ENCODE measurements around the gene NID1.

The NID1 gene

DNA sequence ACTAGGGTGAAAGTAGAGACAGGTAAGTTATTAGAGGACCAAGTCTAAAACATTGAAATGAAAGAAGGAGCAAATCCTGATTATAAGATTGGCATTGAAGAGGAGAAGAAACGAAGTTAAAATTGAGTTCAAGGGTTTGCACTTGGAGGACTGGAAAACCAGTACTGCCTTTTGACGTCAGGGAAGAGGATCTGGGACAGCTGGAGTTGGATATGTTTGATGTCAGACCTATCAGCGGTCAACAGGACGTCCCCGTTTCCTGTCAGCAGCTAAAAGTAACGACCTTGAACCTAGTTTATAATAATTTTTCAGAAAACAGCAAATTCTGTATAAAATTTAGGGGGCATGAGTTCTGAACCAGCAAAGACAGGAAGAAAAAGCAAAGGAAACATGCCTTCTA, 1.2 kb upstream of the NID1 start:
- no peak for DNase-seq (ENCODE audit: low read depth)
- no peak overlapping the region for H3K4me3 ChIP-seq (ENCODE audit: low read depth, low read length)
- TF ChIP-seq, protein P1, sequence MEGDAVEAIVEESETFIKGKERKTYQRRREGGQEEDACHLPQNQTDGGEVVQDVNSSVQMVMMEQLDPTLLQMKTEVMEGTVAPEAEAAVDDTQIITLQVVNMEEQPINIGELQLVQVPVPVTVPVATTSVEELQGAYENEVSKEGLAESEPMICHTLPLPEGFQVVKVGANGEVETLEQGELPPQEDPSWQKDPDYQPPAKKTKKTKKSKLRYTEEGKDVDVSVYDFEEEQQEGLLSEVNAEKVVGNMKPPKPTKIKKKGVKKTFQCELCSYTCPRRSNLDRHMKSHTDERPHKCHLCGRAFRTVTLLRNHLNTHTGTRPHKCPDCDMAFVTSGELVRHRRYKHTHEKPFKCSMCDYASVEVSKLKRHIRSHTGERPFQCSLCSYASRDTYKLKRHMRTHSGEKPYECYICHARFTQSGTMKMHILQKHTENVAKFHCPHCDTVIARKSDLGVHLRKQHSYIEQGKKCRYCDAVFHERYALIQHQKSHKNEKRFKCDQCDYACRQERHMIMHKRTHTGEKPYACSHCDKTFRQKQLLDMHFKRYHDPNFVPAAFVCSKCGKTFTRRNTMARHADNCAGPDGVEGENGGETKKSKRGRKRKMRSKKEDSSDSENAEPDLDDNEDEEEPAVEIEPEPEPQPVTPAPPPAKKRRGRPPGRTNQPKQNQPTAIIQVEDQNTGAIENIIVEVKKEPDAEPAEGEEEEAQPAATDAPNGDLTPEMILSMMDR (IDR thresholded peaks at IDR 0.05; ENCODE audit: insufficient read depth, low read depth, low read length, missing control alignments) = no peak

DNA sequence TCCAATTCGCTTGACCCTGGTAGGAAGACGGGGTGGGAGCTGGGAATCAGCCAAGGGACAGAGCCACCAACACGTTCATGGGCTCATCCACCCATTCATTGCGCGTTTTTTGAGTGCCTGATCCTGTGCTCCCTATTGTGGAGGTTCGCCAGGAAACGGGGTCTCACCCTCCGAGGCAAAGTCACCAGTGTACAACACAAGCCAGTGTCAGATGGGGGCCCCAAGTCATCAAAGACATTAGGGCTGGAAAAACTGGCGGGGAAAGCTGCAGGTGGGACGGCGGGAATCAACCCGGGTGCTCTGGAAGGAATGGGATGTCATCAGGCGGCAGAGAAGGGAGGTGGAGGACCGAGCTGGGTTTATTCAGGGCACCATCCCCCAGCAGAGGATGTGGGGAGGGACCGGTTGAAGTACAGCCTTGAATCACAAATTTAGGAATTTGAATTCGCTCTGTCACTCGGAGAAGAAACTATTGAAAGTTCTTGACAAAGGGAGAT, 667 bp upstream of the NID1 start:
- DNase-seq (ENCODE audit: low read depth) = no peak
- TF ChIP-seq, protein P1 (IDR thresholded peaks at IDR 0.05; ENCODE audit: insufficient read depth, low read depth, low read length, missing control alignments) = no peak
- peak overlapping the region; percentile 63 for H3K4me3 ChIP-seq (ENCODE audit: low read depth, low read length)

DNA sequence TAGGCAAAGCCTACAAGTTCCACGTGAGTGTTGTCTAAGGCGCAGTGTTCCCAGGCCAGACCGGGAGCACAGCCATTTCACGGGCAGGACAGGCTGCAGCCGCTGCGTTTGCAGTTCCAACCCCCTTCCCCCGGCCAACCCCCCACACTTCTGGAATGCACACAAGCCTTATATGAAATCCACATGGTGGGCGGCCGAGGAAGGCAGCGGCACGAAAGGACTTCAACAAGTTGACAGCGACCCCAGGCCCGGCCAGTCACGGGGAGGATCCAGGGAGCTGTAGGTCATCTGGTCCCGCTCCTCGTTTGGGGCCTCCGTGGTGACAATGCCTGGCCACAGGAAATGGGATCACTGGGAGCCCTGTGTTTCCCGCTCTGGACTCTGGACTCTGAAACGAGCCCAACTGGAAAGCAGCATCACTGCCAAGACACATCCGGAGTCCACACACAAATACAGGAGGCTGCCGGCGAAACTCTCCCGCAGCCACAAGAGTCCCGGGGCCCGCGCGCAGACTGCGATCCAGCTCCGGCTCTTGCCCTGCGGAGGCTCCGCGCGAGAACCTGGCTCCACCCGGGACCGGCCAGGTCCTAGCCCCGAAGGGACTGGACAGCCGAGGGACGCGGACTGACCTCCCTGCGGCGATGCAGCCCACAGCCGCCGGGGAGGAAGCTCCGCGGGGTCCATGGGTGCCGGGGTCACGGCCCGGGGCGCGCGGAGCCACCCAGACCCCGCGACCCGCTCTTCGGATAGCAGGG, 794 bp downstream of the NID1 start:
- peak overlapping the region; percentile 63 for H3K4me3 ChIP-seq (ENCODE audit: low read depth, low read length)
- TF ChIP-seq, protein P1 (IDR thresholded peaks at IDR 0.05; ENCODE audit: insufficient read depth, low read depth, low read length, missing control alignments) = no peak
- peak; percentile 22 for DNase-seq (ENCODE audit: low read depth)

DNA sequence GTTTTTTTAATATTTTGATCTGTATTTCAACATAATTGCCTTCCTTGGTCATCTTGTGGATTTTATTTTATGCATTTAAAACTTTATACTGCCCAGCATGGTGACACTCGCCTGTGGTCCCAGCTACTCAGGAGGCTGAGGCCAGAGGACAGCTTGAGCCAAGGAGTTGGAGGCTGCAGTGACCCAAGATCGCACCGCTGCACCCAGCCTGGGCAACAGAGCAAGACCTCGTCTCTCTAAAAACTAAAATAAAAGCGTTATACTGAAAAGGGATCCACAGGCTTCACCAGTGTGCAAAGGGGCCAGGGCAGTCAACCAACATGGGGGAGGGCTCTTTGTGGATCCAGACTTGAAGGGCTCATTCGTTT, 1.4 kb downstream of the NID1 start:
- DNase-seq (ENCODE audit: low read depth) = no peak
- peak overlapping the region; percentile 63 for H3K4me3 ChIP-seq (ENCODE audit: low read depth, low read length)
- TF ChIP-seq, protein P1 (IDR thresholded peaks at IDR 0.05; ENCODE audit: insufficient read depth, low read depth, low read length, missing control alignments) = no peak

DNA sequence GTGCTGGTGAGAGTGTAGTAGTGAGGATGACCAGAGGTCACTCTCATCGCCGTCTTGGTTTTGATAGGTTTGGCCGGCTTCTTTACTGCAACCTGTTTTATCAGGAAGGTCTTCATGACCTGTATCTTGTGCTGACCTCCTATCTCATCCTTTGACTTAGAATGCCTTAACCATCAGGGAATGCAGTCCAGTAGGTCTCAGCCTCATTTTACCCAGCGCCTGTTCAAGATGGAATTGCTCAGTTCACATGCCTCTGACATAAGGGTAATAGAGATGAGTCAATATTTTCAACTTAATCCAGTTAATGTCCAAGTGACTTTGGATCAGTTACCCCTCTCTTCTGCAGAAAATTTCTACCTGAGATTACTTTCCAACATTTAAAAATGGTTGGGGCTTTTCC, 4.6 kb downstream of the NID1 start:
- no peak for DNase-seq (ENCODE audit: low read depth)
- H3K4me3 ChIP-seq (ENCODE audit: low read depth, low read length) = no peak overlapping the region
- TF ChIP-seq, protein P1 (IDR thresholded peaks at IDR 0.05; ENCODE audit: insufficient read depth, low read depth, low read length, missing control alignments) = no peak

DNA sequence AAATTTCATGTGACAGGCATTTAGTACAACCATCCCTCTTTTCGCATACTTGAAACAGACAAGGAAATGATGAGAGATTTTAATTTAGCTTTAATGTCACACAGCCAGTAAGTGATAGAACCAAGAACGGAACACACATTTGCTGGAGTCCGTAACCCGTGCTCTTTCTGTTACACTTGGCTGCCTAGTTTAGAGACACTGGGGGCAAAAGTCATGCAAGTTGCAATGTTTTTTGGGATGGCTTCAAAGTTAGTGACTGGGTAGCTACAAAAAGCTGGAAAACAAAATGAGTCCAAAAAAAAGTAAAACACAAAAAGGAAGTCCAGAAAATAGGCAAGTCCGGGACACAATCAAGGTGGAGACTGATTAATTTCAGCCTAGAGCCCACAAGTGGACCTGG, 5.9 kb downstream of the NID1 start:
- no peak overlapping the region for H3K4me3 ChIP-seq (ENCODE audit: low read depth, low read length)
- TF ChIP-seq, protein P1 (IDR thresholded peaks at IDR 0.05; ENCODE audit: insufficient read depth, low read depth, low read length, missing control alignments) = no peak
- DNase-seq (ENCODE audit: low read depth) = no peak

All from GM12865 (cell line).